ENCODE results near the gene KDM4C. TPM values are rescaled to one million over a fixed set of nuclear protein-coding genes. Genes with fewer than 3 reads are reported as not detected.

The KDM4C gene
- total and polyA plus RNA-seq, 2 of the 8 experiments (the other 6 are each of a cell fraction or from before 2014, with no cell fraction given), result 13.0 to 26.1 TPM

GRCh38 chr9:6944896-6945295 is 187.1 kb downstream of the KDM4C start (continued):
- TF ChIP-seq POLR2AphosphoS5 (IDR thresholded peaks at IDR 0.05; ENCODE audit: low read depth, low read length) (no peak), TBP (IDR thresholded peaks at IDR 0.05; ENCODE audit: low read depth, low read length) (no peak), ZNF274 (IDR thresholded peaks at IDR 0.05; ENCODE audit: borderline replicate concordance, extremely low read depth, low read length) (no peak), MAX (IDR thresholded peaks at IDR 0.05) (no peak)

All from H1 (cell line).